Measurements from ENCODE around the gene PGM5.

DNA sequence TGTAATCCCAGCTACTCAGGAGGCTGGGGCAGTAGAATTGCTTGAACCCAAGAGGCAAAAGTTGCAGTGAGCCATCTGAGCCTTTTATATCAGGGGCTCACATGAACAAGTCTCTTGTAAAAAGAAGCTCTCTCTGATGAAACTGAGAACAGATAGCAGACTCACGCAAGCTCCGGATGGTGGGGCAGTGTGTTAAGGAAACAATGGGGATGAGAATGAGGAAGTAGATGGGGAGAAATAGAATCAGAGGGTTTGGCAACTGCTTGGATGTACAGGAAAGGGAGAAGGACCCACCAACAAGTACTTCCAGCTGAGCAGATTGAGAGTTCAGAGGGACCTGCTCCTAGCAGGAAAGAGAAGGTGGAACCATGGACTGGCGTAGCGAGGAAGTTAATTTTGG lies 165.7 kb downstream of the PGM5 start:
- TF ChIP-seq, protein P1, sequence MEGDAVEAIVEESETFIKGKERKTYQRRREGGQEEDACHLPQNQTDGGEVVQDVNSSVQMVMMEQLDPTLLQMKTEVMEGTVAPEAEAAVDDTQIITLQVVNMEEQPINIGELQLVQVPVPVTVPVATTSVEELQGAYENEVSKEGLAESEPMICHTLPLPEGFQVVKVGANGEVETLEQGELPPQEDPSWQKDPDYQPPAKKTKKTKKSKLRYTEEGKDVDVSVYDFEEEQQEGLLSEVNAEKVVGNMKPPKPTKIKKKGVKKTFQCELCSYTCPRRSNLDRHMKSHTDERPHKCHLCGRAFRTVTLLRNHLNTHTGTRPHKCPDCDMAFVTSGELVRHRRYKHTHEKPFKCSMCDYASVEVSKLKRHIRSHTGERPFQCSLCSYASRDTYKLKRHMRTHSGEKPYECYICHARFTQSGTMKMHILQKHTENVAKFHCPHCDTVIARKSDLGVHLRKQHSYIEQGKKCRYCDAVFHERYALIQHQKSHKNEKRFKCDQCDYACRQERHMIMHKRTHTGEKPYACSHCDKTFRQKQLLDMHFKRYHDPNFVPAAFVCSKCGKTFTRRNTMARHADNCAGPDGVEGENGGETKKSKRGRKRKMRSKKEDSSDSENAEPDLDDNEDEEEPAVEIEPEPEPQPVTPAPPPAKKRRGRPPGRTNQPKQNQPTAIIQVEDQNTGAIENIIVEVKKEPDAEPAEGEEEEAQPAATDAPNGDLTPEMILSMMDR (conservative IDR thresholded peaks at IDR 0.05; ENCODE audit: low read depth, low read length), result no peak
- TF ChIP-seq EZH2 (IDR thresholded peaks at IDR 0.05; ENCODE audit: low read length, unreplicated experiment), result no peak

Data from PC-3 (cell line).